Panc1 (cell line): ENCODE measurements around the gene NUAK2.

Experiments used
- CTCF ChIP-seq: fragments of 450-650 bp; IDR thresholded peaks from 2 replicates; pipeline ENCODE4 v1.5.1; 2017; ENCODE audit warnings: mild to moderate bottlenecking
- POLR2AphosphoS5 ChIP-seq: IDR thresholded peaks from 2 replicates; pipeline ENCODE4 v1.6.1; 2012; ENCODE audit warnings: mild to moderate bottlenecking, low read depth, low read length, moderate library complexity
- SIN3A ChIP-seq: IDR thresholded peaks from 2 replicates; pipeline ENCODE4 v1.6.1; 2012; ENCODE audit warnings: low read depth, mild to moderate bottlenecking, low read length, moderate library complexity, borderline replicate concordance; ENCODE audit not compliant: insufficient read depth
- TCF7L2 ChIP-seq: IDR thresholded peaks from 2 replicates; pipeline ENCODE4 v1.6.1; 2011; ENCODE audit warnings: mild to moderate bottlenecking, low read depth, low read length, inconsistent platforms

- no peak for TF ChIP-seq SIN3A
- TF ChIP-seq POLR2AphosphoS5, result no peak
- no peak for TF ChIP-seq CTCF
- TF ChIP-seq TCF7L2, result no peak
Measured at GRCh38 chr1:205365945-205366463, 44.5 kb upstream of the NUAK2 start.
